ENCODE results near the gene PLEKHA4.

DNA sequence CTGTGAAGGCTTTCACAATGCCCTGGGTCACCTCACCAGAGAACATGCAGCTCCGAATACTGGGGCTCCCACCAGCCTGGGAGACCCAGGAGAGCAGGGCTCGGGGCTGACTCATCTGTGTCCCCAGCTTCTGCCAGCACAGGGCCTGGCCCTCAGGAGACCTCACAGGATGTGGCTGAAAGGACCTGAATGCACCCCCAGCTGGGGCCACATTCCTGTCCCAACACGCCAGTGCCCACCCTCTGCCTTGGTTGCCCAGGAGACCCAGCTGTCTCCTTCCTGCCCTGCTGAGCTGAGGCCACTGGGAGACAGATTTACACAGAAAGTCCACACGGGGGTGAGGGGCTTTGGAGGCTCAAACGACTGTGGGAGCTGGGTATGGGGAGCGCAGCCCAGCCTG is 69.5 kb downstream of the PLEKHA4 start:
- TF ChIP-seq POLR2AphosphoS5 (IDR thresholded peaks at IDR 0.05; ENCODE audit: borderline replicate concordance, low read depth, low read length) (no peak), EZH2 (IDR thresholded peaks at IDR 0.05) (no peak)
